Epidermal melanocyte (primary cell): ENCODE measurements around the gene ANO4.
"Not testable (repeated sequence)": the region's sequence is repeated elsewhere in the genome, so short reads cannot be mapped to it uniquely, and the experiment has no call there.

Source experiments
- DNase-seq: peaks from one replicate; pipeline ENCODE4 v3.0.0; 2011; ENCODE audit warnings: low spot score; ENCODE audit not compliant: insufficient read length

Gene ANO4

DNA sequence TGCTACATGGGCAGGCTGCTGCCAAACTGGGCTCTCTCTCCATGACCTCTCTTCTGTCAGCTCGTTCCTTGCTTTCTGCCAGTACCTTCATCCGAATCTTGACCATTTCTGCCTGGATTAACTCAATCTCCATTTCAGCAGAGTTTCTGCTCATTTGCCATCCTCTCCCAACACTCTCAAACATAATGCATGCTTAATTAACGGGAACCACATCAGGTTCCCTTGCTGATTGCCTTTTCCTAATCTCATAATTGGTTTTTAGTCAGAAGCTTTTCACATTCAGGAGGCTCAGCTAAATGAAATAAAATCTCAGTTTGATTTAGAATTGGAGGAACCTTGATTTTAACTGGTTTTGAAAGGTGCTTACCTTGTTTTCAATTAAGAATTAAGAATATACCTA is 288.1 kb downstream of the ANO4 start:
- DNase-seq = no peak

GRCh38 chr12:101086490-101087135 is 292.0 kb downstream of the ANO4 start:
- no peak for DNase-seq

- no peak for DNase-seq
Measured at GRCh38 chr12:101087920-101088319, 293.3 kb downstream of the ANO4 start.

DNA sequence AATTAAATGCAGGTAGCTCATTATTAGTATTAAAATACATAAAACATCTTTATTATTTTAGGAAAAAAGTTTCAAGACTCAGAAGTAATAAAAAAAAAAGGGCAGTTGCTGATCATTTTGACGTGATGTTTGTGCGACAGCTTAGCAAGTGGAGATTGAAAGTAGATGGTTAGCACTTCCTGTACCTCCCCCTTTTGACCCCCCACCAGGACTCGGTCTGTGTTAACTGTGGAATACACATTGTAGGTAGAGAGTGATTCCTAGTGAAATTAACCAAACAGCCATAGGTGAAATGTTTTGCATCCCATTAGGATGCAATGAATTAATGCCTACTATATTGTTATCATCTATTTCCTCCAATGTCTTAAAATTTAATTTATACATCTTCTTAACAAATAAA is 294.7 kb downstream of the ANO4 start:
- no peak for DNase-seq

DNA sequence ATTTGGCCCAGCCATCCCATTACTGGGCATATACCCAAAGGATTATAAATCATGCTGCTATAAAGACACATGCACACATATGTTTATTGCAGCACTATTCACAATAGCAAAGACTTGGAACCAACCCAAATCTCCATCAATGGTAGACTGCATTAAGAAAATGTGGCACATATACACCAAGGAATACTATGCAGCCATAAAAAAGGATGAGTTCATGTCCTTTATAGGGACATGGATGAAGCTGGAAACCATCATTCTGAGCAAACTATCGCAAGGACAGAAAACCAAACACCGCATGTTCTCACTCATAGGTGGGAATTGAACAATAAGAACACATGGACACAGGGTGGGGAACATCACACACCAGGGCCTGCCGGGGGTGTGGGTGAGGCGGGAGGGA is 295.6 kb downstream of the ANO4 start:
- not testable (repeated sequence) for DNase-seq

DNA sequence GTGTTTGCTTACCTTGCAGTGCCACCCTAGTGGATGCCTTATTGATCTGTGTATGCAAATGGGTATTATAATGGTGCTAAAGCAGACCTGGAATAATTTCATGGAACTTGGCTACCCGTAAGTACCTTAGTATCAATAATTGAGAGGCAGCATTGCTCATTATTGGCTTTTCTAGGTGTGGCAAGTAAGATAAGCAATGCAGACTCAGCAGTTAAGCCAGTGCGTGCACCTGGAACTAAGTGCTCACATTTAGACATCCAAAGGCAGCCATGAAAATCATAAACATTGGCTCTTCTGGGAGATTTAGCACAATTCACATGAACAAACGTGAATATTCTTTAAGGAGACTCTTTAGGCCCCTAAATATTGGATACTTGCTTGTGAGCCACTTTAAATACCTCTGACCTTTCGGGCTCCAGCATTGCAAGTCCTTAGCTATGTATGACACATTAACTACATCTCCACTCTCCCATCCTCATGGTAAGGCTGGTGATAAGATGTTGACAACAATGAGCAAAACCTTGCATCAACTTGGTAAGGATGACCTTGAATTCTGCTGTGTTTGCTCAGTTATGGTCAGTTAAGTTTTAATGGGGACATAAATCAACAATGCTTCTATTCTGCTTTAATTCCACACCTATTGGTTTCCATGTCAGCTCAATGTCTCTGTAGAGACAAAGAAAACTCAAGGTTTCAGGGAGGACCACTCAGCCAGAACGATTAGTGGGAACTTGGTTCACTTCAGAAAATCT is 303.4 kb downstream of the ANO4 start:
- DNase-seq = no peak

DNA sequence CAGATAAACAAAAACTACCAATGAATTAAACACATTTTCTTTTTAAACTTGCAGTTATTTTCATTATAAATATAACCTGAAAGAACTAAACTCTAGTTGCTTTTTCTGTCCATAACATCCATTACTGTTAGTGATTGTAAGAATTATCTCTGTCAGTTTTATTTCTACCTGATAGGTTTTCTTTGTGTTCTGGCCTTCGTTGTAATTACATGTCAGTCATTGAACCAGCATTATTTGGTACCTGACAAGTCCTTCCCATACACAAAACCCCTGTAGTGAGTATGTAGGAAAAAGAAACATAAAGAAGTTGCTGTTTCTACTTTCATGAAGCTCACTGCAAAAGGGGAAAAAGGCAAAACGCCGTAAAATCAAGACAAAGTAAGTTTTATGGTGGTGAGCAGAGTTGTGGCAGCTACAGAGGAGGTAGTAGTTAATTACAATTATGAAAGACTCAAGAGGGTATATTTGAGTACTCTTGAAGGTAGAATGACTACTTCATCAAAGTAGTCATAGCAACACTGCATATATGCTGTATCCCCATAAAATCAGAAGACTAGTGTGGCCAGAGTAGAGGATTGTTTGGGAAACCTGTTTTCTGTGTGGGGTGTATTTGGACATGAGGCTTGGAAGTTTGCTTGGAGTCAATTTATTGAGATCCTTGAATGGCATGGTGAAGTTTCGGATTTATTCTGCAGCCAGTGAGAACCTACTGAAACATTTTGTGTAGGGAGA is 312.6 kb downstream of the ANO4 start:
- no peak for DNase-seq

DNA sequence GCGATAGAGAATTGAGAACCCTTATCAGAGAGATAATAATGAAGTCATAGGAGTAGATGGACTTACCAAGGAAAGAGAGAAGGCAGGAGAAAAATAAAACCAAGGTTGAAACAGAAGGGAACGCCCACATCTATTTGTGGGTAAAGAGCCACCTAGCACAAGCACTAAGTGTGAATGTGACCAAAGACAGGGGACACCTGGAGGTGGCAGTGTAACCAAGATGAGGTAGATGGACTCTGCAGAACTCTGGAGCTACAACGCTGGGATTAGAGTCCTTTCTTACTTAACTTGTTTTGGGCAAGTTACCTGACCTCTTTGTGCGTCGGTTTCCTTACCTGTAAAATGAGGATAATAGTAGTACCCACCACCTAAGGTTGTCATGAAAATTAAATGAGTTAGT is 313.6 kb downstream of the ANO4 start:
- DNase-seq = no peak

DNA sequence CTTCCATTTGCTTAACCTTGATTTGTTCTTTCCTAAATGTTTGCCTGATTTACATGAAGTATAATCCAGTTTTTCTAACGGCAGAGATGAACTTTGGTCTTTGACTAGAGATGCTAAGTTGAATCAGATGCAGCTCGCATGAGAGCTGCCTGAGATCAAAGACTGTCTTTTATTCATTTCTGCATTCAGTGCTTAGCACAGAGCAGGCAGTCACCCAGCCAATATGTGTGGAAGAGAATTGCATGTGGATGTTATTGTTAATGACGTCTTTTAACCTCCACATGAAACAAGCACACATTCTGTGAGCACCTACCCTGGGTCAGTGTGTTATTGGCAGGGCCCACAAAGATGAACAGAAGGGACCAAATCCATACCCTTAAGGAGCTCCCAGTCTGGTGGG is 316.3 kb downstream of the ANO4 start:
- DNase-seq = no peak

DNA sequence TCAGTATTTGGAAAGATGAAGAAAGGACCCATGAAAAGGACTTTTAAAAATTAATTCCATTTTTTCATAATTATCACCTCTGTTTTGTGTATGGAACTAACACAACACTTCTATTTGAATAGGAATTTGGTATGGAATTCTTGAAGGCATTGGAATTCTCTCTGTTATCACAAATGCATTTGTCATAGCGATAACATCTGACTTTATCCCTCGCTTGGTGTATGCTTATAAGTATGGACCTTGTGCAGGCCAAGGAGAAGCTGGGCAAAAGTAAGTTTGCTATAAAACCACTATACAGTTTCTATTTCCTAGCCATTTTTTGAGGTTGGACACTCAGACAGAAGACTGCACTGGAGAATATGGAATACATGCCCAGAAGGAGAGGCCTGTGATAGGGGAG is 316.9 kb downstream of the ANO4 start:
- DNase-seq = no peak

GRCh38 chr12:101115326-101115725 is 320.8 kb downstream of the ANO4 start:
- DNase-seq = no peak

DNA sequence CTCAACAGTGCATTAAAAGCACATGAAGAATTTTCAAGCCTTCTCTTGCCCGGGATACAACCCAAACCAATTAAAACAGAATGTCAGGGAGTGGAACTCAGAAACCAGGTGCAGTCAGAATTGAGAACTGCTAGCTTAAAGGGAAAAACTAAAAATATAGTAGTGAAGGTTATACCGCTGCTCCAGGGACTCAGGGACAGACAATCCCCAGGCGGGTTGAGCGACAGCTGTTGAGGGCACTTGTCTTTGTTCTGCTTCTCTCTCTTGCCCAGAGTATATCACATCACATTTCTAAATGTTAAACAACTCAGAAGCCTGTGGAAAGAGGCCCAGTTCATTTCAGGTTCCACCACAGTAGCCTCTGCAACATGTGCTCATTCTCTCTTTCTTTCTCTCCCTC is 322.3 kb downstream of the ANO4 start:
- no peak for DNase-seq

DNA sequence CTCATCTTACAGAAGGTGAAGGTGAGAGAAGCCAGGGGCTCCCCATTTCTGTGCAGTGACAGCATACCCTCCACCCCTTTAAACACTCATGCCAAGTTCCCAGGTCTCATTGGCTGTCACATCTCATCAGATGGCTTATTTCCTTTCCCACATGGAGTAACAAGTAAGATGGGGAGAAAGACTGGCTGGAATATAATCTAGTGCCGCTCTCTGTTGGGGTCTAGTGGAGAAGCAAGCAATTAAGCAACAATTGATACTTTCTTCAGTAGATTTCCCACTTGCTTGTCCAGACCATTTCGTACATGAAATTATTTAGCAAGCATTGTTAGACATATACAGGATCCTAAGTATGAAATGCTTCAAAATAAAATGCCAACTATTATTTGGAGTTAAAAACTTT is 323.3 kb downstream of the ANO4 start:
- no peak for DNase-seq

DNA sequence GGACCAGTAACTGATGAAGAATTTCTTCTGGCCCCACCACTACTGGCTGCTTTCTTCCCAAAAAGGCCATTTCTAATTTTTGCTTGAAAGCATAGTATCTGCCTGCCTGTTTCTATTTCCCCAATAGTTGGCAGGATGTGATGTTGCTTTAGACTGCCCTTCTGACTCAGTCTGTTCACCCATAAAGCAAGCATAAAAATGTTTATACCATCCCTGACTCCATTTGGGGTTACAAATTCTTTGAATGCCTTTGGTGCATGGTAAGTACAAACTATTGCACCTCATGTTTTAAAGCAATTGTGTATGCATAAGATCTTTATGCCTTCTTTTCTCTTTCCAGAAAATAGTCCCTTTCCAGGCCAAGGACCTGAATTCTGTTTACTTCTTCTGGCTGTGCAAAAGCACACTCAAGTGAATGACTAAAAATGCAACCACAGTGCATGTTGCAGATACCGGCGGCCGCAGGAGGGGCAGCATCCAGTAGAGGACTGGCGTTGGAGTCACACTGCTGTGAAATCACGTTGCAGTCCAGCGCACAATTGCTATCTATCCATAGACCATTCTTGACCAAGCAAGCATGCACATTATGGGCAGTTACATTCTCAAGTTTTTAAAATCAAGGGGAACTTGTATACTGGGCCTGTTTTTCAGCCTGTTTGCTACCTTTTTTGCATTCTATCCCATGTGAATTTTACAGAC is 333.1 kb downstream of the ANO4 start:
- DNase-seq = no peak

DNA sequence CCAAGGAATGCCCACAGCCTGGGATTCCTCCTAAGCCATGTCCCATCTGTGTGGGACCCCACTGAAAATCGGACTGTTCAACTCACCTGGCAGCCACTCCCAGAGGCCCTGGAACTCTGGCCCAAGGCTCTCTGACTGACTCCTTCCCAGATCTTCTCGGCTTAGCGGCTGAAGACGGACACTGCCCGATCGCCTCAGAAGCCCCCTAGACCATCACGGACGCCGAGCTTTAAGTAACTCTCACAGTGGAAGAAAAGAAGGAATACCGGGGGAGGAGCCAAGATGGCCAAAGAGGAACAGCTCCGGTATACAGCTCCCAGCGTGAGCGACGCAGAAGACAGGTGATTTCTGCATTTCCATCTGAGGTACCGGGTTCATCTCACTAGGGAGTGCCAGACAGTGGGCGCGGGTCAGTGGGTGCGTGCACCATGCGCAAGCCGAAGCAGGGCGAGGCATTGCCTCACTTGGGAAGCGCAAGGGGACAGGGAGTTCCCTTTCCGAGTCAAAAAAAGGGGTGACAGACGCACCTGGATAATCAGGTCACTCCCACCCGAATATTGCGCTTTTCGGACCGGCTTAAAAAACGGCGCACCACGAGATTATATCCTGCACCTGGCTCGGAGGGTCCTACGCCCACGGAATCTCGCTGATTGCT is 351.3 kb downstream of the ANO4 start:
- not testable (repeated sequence) for DNase-seq

- no peak for DNase-seq
Measured at GRCh38 chr12:101165319-101165718, 370.7 kb downstream of the ANO4 start.

- no peak for DNase-seq
Measured at GRCh38 chr12:101166866-101167265, 372.3 kb downstream of the ANO4 start.

- no peak for DNase-seq
Measured at GRCh38 chr12:101168001-101168400, 373.4 kb downstream of the ANO4 start.

DNA sequence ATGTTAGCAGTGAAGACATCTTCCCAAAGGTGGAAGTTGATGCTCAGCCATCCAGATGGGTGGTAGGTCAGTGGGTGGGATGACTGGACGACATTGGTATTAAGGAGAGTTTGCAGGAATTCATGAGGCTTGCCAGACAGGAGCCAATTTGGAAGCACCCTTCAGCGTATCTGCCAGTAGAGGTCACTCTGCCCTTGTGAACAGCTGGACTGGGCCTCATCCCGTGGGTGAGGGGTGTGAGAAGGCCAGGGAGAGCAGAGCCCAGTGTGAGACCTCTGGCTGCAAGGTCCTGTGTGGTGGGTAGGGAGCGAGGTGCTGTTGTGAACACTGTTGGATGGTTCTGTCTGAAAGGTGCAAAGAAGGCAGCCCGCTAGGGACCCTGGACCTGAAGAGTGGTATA is 377.7 kb downstream of the ANO4 start:
- DNase-seq = no peak

DNA sequence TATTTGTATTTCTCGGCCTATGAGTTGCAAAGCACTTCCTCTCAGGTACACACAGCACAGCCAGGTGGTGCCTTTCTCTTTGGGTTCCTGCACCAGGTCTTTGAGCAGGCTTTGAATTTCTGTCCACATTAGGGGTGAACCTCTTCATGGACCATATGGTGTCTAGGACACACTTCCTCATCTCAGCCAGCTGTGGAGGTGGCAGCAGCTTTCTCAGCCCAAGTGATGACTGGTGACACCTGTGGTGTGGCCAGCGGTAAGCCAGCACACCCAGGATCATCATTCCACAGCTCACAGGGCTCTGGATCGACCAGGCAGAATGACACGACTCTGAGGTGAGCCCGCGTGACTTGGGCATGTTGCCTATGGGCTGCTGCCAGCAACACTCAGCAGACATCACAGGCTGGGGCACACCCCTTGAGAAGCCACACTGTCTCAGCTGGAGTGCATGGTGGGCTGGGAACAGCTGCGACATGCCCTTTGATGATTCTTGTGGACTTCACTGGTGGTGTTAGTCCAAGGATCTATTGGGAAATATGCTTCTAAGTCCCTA is 378.7 kb downstream of the ANO4 start:
- DNase-seq = no peak

- DNase-seq = no peak
Measured at GRCh38 chr12:101174541-101174940, 380.0 kb downstream of the ANO4 start.
